H9 (cell line): ENCODE data around the gene FLRT2. TPM values are rescaled to one million over a fixed set of nuclear protein-coding genes. Genes with fewer than 3 reads are reported as not detected.

ENCODE experiments used
- DNase-seq: peaks from one replicate; pipeline ENCODE4 v3.0.0-alpha.2; 2017
- H2AFZ ChIP-seq: one replicate; pipeline ENCODE4 v1.6.1; 2013; ENCODE audit warnings: mild to moderate bottlenecking, low read length, control low read depth, moderate library complexity
- H2AK5ac ChIP-seq: 2 replicates; pipeline ENCODE4 v1.6.1; 2013; ENCODE audit warnings: low read length, control low read depth, mixed read lengths; ENCODE audit not compliant: insufficient read length
- H2BK120ac ChIP-seq: one replicate; pipeline ENCODE4 v1.6.1; 2013; ENCODE audit warnings: low read depth, mild to moderate bottlenecking, low read length, control low read depth, inconsistent platforms; ENCODE audit not compliant: poor library complexity, severe bottlenecking
- H2BK12ac ChIP-seq: 2 replicates; pipeline ENCODE4 v1.6.1; 2013; ENCODE audit warnings: low read length, control low read depth, mixed read lengths, low read depth; ENCODE audit not compliant: insufficient read length
- H2BK15ac ChIP-seq: 2 replicates; pipeline ENCODE4 v1.6.1; 2013; ENCODE audit warnings: low read depth, low read length, control low read depth
- H2BK20ac ChIP-seq: one replicate; pipeline ENCODE4 v1.6.1; 2013; ENCODE audit warnings: low read depth, mild to moderate bottlenecking, low read length, control low read depth, inconsistent platforms; ENCODE audit not compliant: poor library complexity, severe bottlenecking
- H2BK5ac ChIP-seq: 2 replicates; pipeline ENCODE4 v1.6.1; 2013; ENCODE audit warnings: low read length, control low read depth, mixed read lengths; ENCODE audit not compliant: insufficient read length
- H3K14ac ChIP-seq: 2 replicates; pipeline ENCODE4 v1.6.1; 2013; ENCODE audit warnings: low read length, control low read depth; ENCODE audit not compliant: insufficient read depth
- H3K18ac ChIP-seq: 2 replicates; pipeline ENCODE4 v1.6.1; 2013; ENCODE audit warnings: low read depth, mild to moderate bottlenecking, mixed read lengths, low read length, control low read depth; ENCODE audit not compliant: insufficient read length
- H3K23ac ChIP-seq: 2 replicates; pipeline ENCODE4 v1.6.1; 2013; ENCODE audit warnings: low read length, control low read depth, mixed read lengths, low read depth; ENCODE audit not compliant: insufficient read length
- H3K23me2 ChIP-seq: 2 replicates; pipeline ENCODE4 v1.6.1; 2013; ENCODE audit warnings: low read depth, mild to moderate bottlenecking, mixed read lengths, low read length, control low read depth; ENCODE audit not compliant: insufficient read length, poor library complexity, severe bottlenecking
- H3K27ac ChIP-seq: 2 replicates; pipeline ENCODE4 v1.5.1; 2013; ENCODE audit warnings: low read length, control low read depth, mixed read lengths, low read depth; ENCODE audit not compliant: insufficient read length
- H3K27me3 ChIP-seq: 2 replicates; pipeline ENCODE4 v1.6.1; 2013; ENCODE audit warnings: low read length, control low read depth, inconsistent platforms; ENCODE audit not compliant: insufficient read depth
- H3K4ac ChIP-seq: 2 replicates; pipeline ENCODE4 v1.6.1; 2013; ENCODE audit warnings: low read depth, mild to moderate bottlenecking, control low read depth, inconsistent platforms, low read length, moderate library complexity
- H3K4me1 ChIP-seq: 2 replicates; pipeline ENCODE4 v1.6.1; 2013; ENCODE audit warnings: low read length, control low read depth, inconsistent platforms; ENCODE audit not compliant: insufficient read depth
- H3K4me2 ChIP-seq: 2 replicates; pipeline ENCODE4 v1.6.1; 2013; ENCODE audit warnings: low read length, control low read depth, mixed read lengths; ENCODE audit not compliant: insufficient read length, insufficient read depth
- H3K56ac ChIP-seq: 2 replicates; pipeline ENCODE4 v1.6.1; 2013; ENCODE audit warnings: low read depth, mild to moderate bottlenecking, mixed read lengths, low read length, control low read depth; ENCODE audit not compliant: insufficient read length
- H3K79me1 ChIP-seq: 2 replicates; pipeline ENCODE4 v1.6.1; 2013; ENCODE audit warnings: low read depth, mild to moderate bottlenecking, moderate library complexity, low read length, control low read depth, inconsistent platforms; ENCODE audit not compliant: insufficient read depth, poor library complexity, severe bottlenecking
- H3K79me2 ChIP-seq: 2 replicates; pipeline ENCODE4 v1.6.1; 2013; ENCODE audit warnings: low read length, control low read depth, inconsistent platforms; ENCODE audit not compliant: insufficient read depth
- H3K9ac ChIP-seq: 2 replicates; pipeline ENCODE4 v1.6.1; 2013; ENCODE audit warnings: low read length, control low read depth, mixed read lengths; ENCODE audit not compliant: insufficient read length; ENCODE audit errors: extremely low read depth
- H3K9me3 ChIP-seq: one replicate; pipeline ENCODE4 v1.6.1; 2013; ENCODE audit warnings: low read depth, low read length, inconsistent platforms; ENCODE audit not compliant: control insufficient read depth
- H3T11ph ChIP-seq: one replicate; pipeline ENCODE4 v1.6.1; 2013; ENCODE audit warnings: mild to moderate bottlenecking, low read length, control low read depth, inconsistent platforms
- H4K20me1 ChIP-seq: one replicate; pipeline ENCODE4 v1.6.1; 2013; ENCODE audit not compliant: control insufficient read depth, insufficient read length, insufficient read depth
- H4K5ac ChIP-seq: 2 replicates; pipeline ENCODE4 v1.6.1; 2013; ENCODE audit warnings: low read depth, mild to moderate bottlenecking, mixed read lengths, low read length, control low read depth; ENCODE audit not compliant: insufficient read length
- H4K8ac ChIP-seq: replicated peaks from 2 replicates; pipeline ENCODE4 v1.6.1; 2013; ENCODE audit warnings: low read length, control low read depth, mixed read lengths, low read depth; ENCODE audit not compliant: insufficient read length
- H4K91ac ChIP-seq: 2 replicates; pipeline ENCODE4 v1.6.1; 2013; ENCODE audit warnings: low read depth, mild to moderate bottlenecking, moderate library complexity, mixed read lengths, low read length, control low read depth; ENCODE audit not compliant: insufficient read length
- H3K27ac Mint-ChIP-seq, 3 experiments: 2 replicates in 2 of 3; 3 replicates in 1 of 3; pipeline ENCODE4 v1.8.0; 2020 to 2021; ENCODE audit warnings: mixed read lengths in 3 of 3, mild to moderate bottlenecking in 1 of 3, moderate library complexity in 1 of 3
- H3K27me3 Mint-ChIP-seq: 2 replicates; pipeline ENCODE4 v1.8.0; 2021; ENCODE audit warnings: low read depth, mild to moderate bottlenecking, moderate library complexity, mixed read lengths
- H3K36me3 Mint-ChIP-seq, 3 experiments: 2 replicates in 2 of 3; 3 replicates in 1 of 3; pipeline ENCODE4 v1.8.0; 2020 to 2021; ENCODE audit warnings: low read depth in 3 of 3, mixed read lengths in 3 of 3; ENCODE audit not compliant: insufficient read depth in 1 of 3
- H3K4me1 Mint-ChIP-seq, 2 experiments: 2 replicates each; pipeline ENCODE4 v1.8.0; 2020; ENCODE audit warnings: mixed read lengths in 2 of 2
- H3K4me3 Mint-ChIP-seq, 2 experiments: 2 replicates in 1 of 2; 3 replicates in 1 of 2; pipeline ENCODE4 v1.8.0; 2020 to 2021; ENCODE audit warnings: mild to moderate bottlenecking in 2 of 2, mixed read lengths in 2 of 2, moderate library complexity in 1 of 2
- H3K9me3 Mint-ChIP-seq, 2 experiments: 2 replicates in 1 of 2; 3 replicates in 1 of 2; pipeline ENCODE4 v1.8.0; 2020; ENCODE audit warnings: mild to moderate bottlenecking in 2 of 2, mixed read lengths in 2 of 2, moderate library complexity in 1 of 2
- CTCF ChIP-seq: fragments of 200-600 bp; sonication (generic); conservative IDR thresholded peaks from 3 replicates; pipeline ENCODE4 v1.8.0; 2021; ENCODE audit warnings: antibody characterized with exemption, mild to moderate bottlenecking
- WGBS: extraction: QIAGEN DNeasy Blood & Tissue Kit; methylation state at CpG from one replicate; pipeline ENCODE4 v1.1.7; 2013; ENCODE audit warnings: missing lambda C conversion rate, low lambda C conversion rate, mixed read lengths; ENCODE audit not compliant: insufficient read length; ENCODE audit errors: extremely low coverage; 5-methylcytosine and 5-hydroxymethylcytosine counted together
- total RNA-seq: library from RNA; stranded (reverse); gene quantifications from 2 replicates; pipeline ENCODE4 v1.2.1, GENCODE V29; 2021

The FLRT2 gene
- total RNA-seq, 1 experiment from 2014 or later = 3.3 TPM

DNA sequence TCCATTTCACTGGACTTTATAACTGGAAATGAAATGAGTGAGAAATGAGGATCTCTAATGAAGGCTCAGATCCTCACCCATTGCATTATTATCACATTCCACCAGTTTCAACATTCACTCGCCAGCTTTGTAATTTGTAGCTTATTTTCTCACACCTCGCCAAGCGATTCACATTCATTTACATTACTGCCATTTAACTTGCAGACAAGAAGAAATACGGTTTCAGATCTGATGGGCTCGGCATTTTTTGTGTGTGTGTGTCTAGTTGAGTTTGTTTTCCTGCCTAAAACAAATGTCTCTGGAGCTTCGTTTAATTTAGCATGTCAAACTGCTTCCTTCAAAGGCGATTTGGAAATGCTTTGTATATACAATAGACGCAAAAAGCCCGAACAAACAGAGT lies 132.2 kb downstream of the FLRT2 start:
- no peak overlapping the region for H3T11ph ChIP-seq
- Mint-ChIP-seq H3K27me3 (no peaks in the 10 kb centered on the region), H3K9me3 (no peaks in the 10 kb centered on the region), H3K4me1 (peaks cover 7 to 9% of the 10 kb centered on the region in 2 experiments; a peak in 2 of 4 replicates), H3K4me3 (no peak overlapping the region), H3K36me3 (no peaks in the 10 kb centered on the region), H3K27ac (no peak overlapping the region; a peak in 1 of 7 replicates)
- H3K27ac ChIP-seq = no peak overlapping the region
- TF ChIP-seq CTCF = no peak
- H4K5ac ChIP-seq = no peak overlapping the region
- no peaks in the 10 kb centered on the region for H4K20me1 ChIP-seq
- no peak overlapping the region for H2BK5ac ChIP-seq
- no CpG with 5 or more reads among the region's 9 CpGs for WGBS
- no peaks in the 10 kb centered on the region for H3K79me1 ChIP-seq
- H3K9me3 ChIP-seq = no peaks in the 10 kb centered on the region
- H2BK15ac ChIP-seq = no peak overlapping the region
- H3K56ac ChIP-seq = no peak overlapping the region
- no peak for DNase-seq
- H2BK20ac ChIP-seq = no peak overlapping the region
- H2BK120ac ChIP-seq = no peak overlapping the region
- H3K23ac ChIP-seq = no peak overlapping the region
- no peaks in the 10 kb centered on the region for H3K4me1 ChIP-seq
- no peak overlapping the region for H4K91ac ChIP-seq
- H2AFZ ChIP-seq = no peak overlapping the region
- H3K23me2 ChIP-seq = no peaks in the 10 kb centered on the region
- H3K14ac ChIP-seq = no peak overlapping the region
- H3K18ac ChIP-seq = no peak overlapping the region
- H2BK12ac ChIP-seq = no peak overlapping the region
- H3K4me2 ChIP-seq = no peak overlapping the region
- H3K27me3 ChIP-seq = no peaks in the 10 kb centered on the region
- no peaks in the 10 kb centered on the region for H3K79me2 ChIP-seq
- no peak overlapping the region for H4K8ac ChIP-seq
- no peak overlapping the region for H2AK5ac ChIP-seq
- no peak overlapping the region for H3K4ac ChIP-seq
- H3K9ac ChIP-seq = no peak overlapping the region
